Measurements from ENCODE around the gene ETFDH.
"Not testable (repeated sequence)": the region's sequence is repeated elsewhere in the genome, so short reads cannot be mapped to it uniquely, and the experiment has no call there.

The ETFDH gene

GRCh38 chr4:158681629-158682028, 9.5 kb downstream of the ETFDH start:
- Histone ChIP-seq H3K4me3 (no peak overlapping the region), H3K27ac (no peak overlapping the region)
- DNase-seq (ENCODE audit: low spot score), result no peak
- TF ChIP-seq CTCF (IDR thresholded peaks at IDR 0.05), result no peak

- Histone ChIP-seq H3K27ac (no peak overlapping the region), H3K4me3 (no peak overlapping the region)
- DNase-seq (ENCODE audit: low spot score), result no peak
- no peak for TF ChIP-seq CTCF (IDR thresholded peaks at IDR 0.05)
These were observed 10.0 kb downstream of the ETFDH start for GRCh38 chr4:158682066-158682465.

GRCh38 chr4:158688813-158689212, 16.7 kb downstream of the ETFDH start:
- DNase-seq (ENCODE audit: low spot score), result no peak
- no peak overlapping the region for H3K4me3 ChIP-seq
- H3K27ac ChIP-seq, result no peak overlapping the region
- no peak for TF ChIP-seq CTCF (IDR thresholded peaks at IDR 0.05)

GRCh38 chr4:158704274-158704673, 32.2 kb downstream of the ETFDH start:
- DNase-seq (ENCODE audit: low spot score), result no peak
- H3K4me3 ChIP-seq, result no peak overlapping the region
- H3K27ac ChIP-seq, result no peak overlapping the region
- no peak for TF ChIP-seq CTCF (IDR thresholded peaks at IDR 0.05)

- Histone ChIP-seq H3K27ac (no peak overlapping the region), H3K4me3 (no peak overlapping the region)
- TF ChIP-seq CTCF (IDR thresholded peaks at IDR 0.05), result no peak
- DNase-seq (ENCODE audit: low spot score), result no peak
These were observed 38.7 kb downstream of the ETFDH start for GRCh38 chr4:158710814-158711213.

GRCh38 chr4:158712622-158713021, 40.5 kb downstream of the ETFDH start:
- not testable (repeated sequence) for DNase-seq (ENCODE audit: low spot score)

GRCh38 chr4:158714937-158715336, 42.8 kb downstream of the ETFDH start:
- H3K4me3 ChIP-seq, result no peak overlapping the region
- no peak overlapping the region for H3K27ac ChIP-seq
- no peak for DNase-seq (ENCODE audit: low spot score)
- no peak for TF ChIP-seq CTCF (IDR thresholded peaks at IDR 0.05)

More at GRCh38 chr4:158712622-158713021, 40.5 kb downstream of the ETFDH start:
- H3K27ac ChIP-seq, H3K4me3 ChIP-seq: not testable (repeated sequence)

GRCh38 chr4:158715802-158716201, 43.7 kb downstream of the ETFDH start:
- Histone ChIP-seq H3K27ac (no peak overlapping the region), H3K4me3 (no peak overlapping the region)
- no peak for DNase-seq (ENCODE audit: low spot score)
- TF ChIP-seq CTCF (IDR thresholded peaks at IDR 0.05), result no peak
